ENCODE results near the gene CEP85L. TPM values are rescaled to one million over a fixed set of nuclear protein-coding genes. Genes with fewer than 3 reads are reported as not detected.

The CEP85L gene
- total RNA-seq, 3 donors from 2014 or later: 3.7 to 13.6 (median 4.0) TPM

DNA sequence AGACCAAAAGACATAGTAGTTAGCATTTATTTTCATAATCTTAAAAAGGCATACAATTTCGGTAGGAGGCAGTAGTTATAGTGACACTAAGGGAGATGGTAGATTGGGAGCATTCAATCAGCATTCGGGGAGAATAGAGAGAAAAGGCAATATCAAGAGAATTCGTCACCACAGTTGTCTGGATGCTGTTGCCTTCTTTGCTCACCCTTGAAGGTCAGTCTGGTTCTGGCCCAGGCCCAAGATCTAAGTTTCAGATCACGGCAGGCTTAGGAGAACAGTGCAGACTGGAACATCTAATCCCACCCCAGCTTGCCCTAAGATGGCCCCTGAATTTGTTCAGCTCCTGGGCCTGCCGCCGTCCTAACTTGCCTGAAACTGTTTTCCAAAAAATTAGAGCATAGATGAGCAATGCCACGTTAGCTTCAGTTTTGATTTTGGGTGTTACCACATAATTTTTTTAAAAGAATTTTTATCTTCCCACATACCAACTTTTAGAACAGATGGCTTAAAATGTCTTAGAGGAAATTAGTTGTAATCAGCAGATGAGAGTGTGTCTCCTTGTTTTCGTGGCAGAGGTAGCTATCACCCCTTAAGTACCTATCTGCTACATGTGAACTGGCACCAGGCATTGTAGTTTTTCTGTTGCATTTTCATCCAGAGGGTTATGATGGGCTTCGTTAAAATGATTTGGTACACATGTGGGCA, 8.3 kb upstream of the CEP85L start:
- TF ChIP-seq, protein P1, sequence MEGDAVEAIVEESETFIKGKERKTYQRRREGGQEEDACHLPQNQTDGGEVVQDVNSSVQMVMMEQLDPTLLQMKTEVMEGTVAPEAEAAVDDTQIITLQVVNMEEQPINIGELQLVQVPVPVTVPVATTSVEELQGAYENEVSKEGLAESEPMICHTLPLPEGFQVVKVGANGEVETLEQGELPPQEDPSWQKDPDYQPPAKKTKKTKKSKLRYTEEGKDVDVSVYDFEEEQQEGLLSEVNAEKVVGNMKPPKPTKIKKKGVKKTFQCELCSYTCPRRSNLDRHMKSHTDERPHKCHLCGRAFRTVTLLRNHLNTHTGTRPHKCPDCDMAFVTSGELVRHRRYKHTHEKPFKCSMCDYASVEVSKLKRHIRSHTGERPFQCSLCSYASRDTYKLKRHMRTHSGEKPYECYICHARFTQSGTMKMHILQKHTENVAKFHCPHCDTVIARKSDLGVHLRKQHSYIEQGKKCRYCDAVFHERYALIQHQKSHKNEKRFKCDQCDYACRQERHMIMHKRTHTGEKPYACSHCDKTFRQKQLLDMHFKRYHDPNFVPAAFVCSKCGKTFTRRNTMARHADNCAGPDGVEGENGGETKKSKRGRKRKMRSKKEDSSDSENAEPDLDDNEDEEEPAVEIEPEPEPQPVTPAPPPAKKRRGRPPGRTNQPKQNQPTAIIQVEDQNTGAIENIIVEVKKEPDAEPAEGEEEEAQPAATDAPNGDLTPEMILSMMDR (IDR thresholded peaks at IDR 0.05): no peak
- Histone ChIP-seq H3K36me3 (ENCODE audit: low read depth) (no peaks in the 10 kb centered on the region), H3K4me3 (no peak overlapping the region), H3K9me3 (no peaks in the 10 kb centered on the region), H3K4me1 (ENCODE audit: low read depth) (no peaks in the 10 kb centered on the region)
- intact Hi-C loops (cut with DNase I, micrococcal nuclease): no loop called here
- DNase-seq (peak in 1 of 3 donors; percentile 23), ATAC-seq (no peak)

GRCh38 chr6:118656847-118657451, 5.6 kb upstream of the CEP85L start:
- DNase-seq: no peak
- intact Hi-C loops (cut with DNase I, micrococcal nuclease): no loop called here
- TF ChIP-seq, protein P1 (IDR thresholded peaks at IDR 0.05): no peak
- peak; percentile 29 for ATAC-seq
- no peak overlapping the region for H3K4me3 ChIP-seq
- no peaks in the 10 kb centered on the region for H3K4me1 ChIP-seq (ENCODE audit: low read depth)
- H3K36me3 ChIP-seq (ENCODE audit: low read depth): no peaks in the 10 kb centered on the region
- no peaks in the 10 kb centered on the region for H3K9me3 ChIP-seq

DNA sequence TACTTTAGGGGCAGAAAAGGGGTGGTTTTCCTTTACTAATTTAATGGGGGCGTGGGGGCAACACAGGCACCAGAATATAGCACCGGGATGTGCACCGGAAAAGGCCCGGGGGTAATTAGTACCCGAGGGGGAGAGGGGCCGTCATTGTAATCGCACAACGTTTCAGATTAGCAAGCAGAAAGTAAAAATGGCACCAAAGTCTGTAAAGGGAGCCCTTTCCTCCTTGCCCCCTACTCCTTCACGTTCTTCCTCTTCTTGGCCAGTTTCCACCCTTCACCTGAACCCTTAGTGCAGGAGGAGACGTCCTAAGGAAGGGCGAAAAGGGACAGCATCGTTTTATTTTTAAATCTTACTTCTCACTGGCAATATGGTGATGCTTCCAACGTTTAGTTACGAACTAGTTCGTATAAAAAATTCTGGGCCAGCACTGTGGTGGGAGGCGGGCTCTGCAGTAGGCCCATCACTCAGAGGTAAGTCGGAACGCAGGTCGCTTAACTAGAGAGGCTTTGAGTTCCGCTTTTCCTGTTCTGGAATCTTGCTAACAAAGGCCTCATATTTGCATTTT, 742 bp upstream of the CEP85L start:
- H3K4me1 ChIP-seq (ENCODE audit: low read depth): peaks cover 7% of the 10 kb centered on the region
- intact Hi-C loops (cut with DNase I, micrococcal nuclease): no loop called here
- no peaks in the 10 kb centered on the region for H3K36me3 ChIP-seq (ENCODE audit: low read depth)
- no peak overlapping the region for H3K4me3 ChIP-seq
- TF ChIP-seq, protein P1 (IDR thresholded peaks at IDR 0.05): no peak
- H3K9me3 ChIP-seq: no peaks in the 10 kb centered on the region
- ATAC-seq (no peak), DNase-seq (no peak)

- H3K4me1 ChIP-seq (ENCODE audit: low read depth): peaks cover 7% of the 10 kb centered on the region
- peak overlapping the region; percentile 71 for H3K4me3 ChIP-seq
- H3K36me3 ChIP-seq (ENCODE audit: low read depth): no peaks in the 10 kb centered on the region
- peak; percentile 67 for ATAC-seq
- DNase-seq: peak; percentile 36 to 59 (median 52)
- TF ChIP-seq, protein P1 (IDR thresholded peaks at IDR 0.05): no peak
- intact Hi-C loops (cut with DNase I, micrococcal nuclease): no loop called here
- no peaks in the 10 kb centered on the region for H3K9me3 ChIP-seq
Measured at GRCh38 chr6:118650582-118651281, 659 bp downstream of the CEP85L start.

DNA sequence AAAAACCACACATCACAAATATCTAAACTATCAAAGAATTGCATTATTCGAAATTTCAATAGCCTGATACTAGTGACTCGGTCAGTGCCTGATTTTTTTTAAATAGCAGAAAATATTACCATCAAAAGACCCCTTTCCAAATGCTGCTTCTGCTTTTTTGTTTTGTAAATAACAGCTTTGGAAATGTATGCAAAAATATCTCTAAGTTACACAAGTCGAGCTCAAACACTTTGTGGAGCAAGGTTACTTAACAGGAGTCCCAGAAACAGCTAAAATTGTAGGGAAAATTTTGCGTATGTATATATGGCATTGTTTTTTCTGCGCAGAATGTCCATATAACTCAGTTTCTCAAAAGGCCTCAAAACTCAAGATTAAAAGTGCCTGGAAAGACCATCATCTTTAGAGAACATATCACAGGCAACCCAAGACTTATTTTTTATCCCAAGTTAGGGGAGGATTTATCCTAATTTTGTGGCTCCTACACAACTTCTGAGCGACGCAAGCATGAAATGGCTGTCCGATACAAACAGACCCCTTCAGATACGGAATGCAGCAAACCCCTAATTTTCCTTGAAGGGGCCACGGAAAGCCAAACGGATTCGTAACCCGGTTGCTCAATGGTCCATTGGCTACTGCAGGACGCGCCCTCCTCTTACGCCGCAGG, 1.3 kb downstream of the CEP85L start:
- peak overlapping the region; percentile 71 for H3K4me3 ChIP-seq
- no peak for DNase-seq
- TF ChIP-seq, protein P1 (IDR thresholded peaks at IDR 0.05): no peak
- no peak for ATAC-seq
- H3K9me3 ChIP-seq: no peaks in the 10 kb centered on the region
- intact Hi-C loops (cut with DNase I, micrococcal nuclease): no loop called here
- no peaks in the 10 kb centered on the region for H3K36me3 ChIP-seq (ENCODE audit: low read depth)
- peaks cover 13% of the 10 kb centered on the region for H3K4me1 ChIP-seq (ENCODE audit: low read depth)

Measured in mucosa of descending colon (tissue), 3 donors.